ENCODE results near the gene SMC3.

- TF ChIP-seq CTCF (conservative IDR thresholded peaks at IDR 0.05; ENCODE audit: low read length) (0 out of 2 replicates have a peak, but pooled peaks have one; percentile 19), EZH2phosphoT487 (IDR thresholded peaks at IDR 0.05; ENCODE audit: borderline replicate concordance, low read depth, low read length) (no peak)
These were observed 46.0 kb downstream of the SMC3 start for GRCh38 chr10:110613341-110613995.

Data from OCI-LY7 (cell line).